Activated CD8-positive, alpha-beta T cell treated with anti-CD3 and anti-CD28 coated beads for 36 hours (primary cell): Measurements from ENCODE around the gene ARHGEF19. TPM values are rescaled to one million over a fixed set of nuclear protein-coding genes. Genes with fewer than 3 reads are reported as not detected.
"Not testable (repeated sequence)": the region's sequence is repeated elsewhere in the genome, so short reads cannot be mapped to it uniquely, and the experiment has no call there.

ENCODE experiments used
- ATAC-seq: fragments of 200-7000 bp; cut with Tn5 transposase; one replicate; pipeline ENCODE4 v1.10.0; 2021; ENCODE audit warnings: mild to moderate bottlenecking, moderate library complexity
- CTCF ChIA-PET: fragments of 350-600 bp; sonication (Branson Sonifier 250); formaldehyde crosslinking; loops from one replicate; lab custom pipeline; 2021; ENCODE audit warnings: antibody characterized with exemption; lab: Charles Lee
- POLR2A ChIA-PET: fragments of 350-600 bp; sonication (Branson Sonifier 250); formaldehyde crosslinking; loops from one replicate; lab custom pipeline; 2021; ENCODE audit warnings: antibody characterized with exemption; lab: Charles Lee
- DNase-seq: peaks from one replicate; pipeline ENCODE4 v3.0.0-alpha.2; 2020
- H3K27ac Mint-ChIP-seq: one replicate; pipeline ENCODE4 v1.8.0; 2021; ENCODE audit warnings: mild to moderate bottlenecking, mixed read lengths
- H3K27me3 Mint-ChIP-seq: one replicate; pipeline ENCODE4 v1.8.0; 2021; ENCODE audit warnings: mixed read lengths
- H3K36me3 Mint-ChIP-seq: one replicate; pipeline ENCODE4 v1.8.0; 2021; ENCODE audit warnings: low read depth, mixed read lengths
- H3K4me1 Mint-ChIP-seq: one replicate; pipeline ENCODE4 v1.8.0; 2021; ENCODE audit warnings: low read depth, mixed read lengths
- H3K4me3 Mint-ChIP-seq: one replicate; pipeline ENCODE4 v1.8.0; 2021; ENCODE audit warnings: mild to moderate bottlenecking, moderate library complexity, mixed read lengths
- H3K9me3 Mint-ChIP-seq: one replicate; pipeline ENCODE4 v1.8.0; 2021; ENCODE audit warnings: mixed read lengths
- intact Hi-C: fragments of 100-400 bp; cut with micrococcal nuclease; formaldehyde crosslinking; loops from one replicate; pipeline ENCODE4 v1.10.0; 2022
- total RNA-seq, 2 experiments: library from RNA; stranded (reverse); gene quantifications; one replicate each; pipeline ENCODE4 v1.2.3, GENCODE V29; 2021
- TF ChIP-seq, protein P1 (sequence below): fragments of 200-600 bp; IDR thresholded peaks from one replicate; pipeline ENCODE4 v1.8.0; 2022; ENCODE audit warnings: antibody characterized with exemption, mild to moderate bottlenecking

ARHGEF19 gene
- total RNA-seq, 2 experiments from 2014 or later: 5.7 to 7.4 TPM

DNA sequence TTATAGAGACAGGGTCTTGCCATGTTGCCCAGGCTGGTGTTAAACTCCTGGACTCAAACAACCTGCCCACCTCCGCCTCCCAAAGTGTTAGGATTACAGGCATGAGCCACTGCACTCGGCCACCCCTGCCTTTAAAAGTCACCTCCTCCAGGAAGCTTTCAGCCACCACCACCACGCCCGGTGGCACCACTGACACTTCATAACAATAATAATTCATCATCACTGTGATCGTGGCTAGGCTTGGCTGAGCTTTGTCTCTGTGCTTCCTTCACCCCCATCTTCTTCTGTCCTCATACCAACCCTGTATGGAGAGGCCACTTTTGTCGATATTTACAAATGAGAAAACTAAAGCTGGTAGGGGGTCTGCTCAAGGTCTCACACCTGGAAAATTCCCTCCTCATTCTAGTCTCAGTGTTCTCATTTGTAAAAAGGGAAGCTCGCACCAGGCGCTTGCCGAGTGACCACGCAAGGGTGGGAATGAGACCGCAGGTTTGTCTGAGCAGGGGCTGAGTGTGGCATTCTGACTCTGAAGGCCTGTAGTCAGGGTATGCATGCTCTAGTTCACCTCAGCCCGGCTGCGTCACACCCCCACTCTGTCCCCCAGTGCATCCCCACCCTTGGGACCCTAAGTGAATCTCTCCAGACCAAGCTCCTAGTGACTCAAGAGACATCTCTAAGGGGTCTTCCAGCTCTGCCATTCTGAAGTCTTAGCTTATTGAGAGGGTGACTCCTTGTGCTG, 43.7 kb downstream of the ARHGEF19 start:
- TF ChIP-seq, protein P1, sequence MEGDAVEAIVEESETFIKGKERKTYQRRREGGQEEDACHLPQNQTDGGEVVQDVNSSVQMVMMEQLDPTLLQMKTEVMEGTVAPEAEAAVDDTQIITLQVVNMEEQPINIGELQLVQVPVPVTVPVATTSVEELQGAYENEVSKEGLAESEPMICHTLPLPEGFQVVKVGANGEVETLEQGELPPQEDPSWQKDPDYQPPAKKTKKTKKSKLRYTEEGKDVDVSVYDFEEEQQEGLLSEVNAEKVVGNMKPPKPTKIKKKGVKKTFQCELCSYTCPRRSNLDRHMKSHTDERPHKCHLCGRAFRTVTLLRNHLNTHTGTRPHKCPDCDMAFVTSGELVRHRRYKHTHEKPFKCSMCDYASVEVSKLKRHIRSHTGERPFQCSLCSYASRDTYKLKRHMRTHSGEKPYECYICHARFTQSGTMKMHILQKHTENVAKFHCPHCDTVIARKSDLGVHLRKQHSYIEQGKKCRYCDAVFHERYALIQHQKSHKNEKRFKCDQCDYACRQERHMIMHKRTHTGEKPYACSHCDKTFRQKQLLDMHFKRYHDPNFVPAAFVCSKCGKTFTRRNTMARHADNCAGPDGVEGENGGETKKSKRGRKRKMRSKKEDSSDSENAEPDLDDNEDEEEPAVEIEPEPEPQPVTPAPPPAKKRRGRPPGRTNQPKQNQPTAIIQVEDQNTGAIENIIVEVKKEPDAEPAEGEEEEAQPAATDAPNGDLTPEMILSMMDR: no peak
- no peaks in the 10 kb centered on the region for H3K9me3 Mint-ChIP-seq
- ATAC-seq (peak; percentile 38), DNase-seq (peak; percentile 69)
- peaks cover 9% of the 10 kb centered on the region for H3K27me3 Mint-ChIP-seq
- ChIA-PET POLR2A (interaction anchor here (1.3 to 1.6 kb wide), 2 partner anchors 10 to 12 kb away, joined by 3 to 5 read pairs; partner anchors contain the start of gene EPHA2), CTCF (interaction anchor here (0.9 to 2.5 kb wide), 5 partner anchors 17 to 95 kb away, joined by 3 to 14 read pairs (median 4); partner anchors contain the start of gene FAM131C)
- H3K36me3 Mint-ChIP-seq: no peaks in the 10 kb centered on the region
- peaks cover 32% of the 10 kb centered on the region for H3K4me1 Mint-ChIP-seq
- intact Hi-C loops: no loop called here
- H3K27ac Mint-ChIP-seq: no peak overlapping the region
- H3K4me3 Mint-ChIP-seq: peak overlapping the region; percentile 60

DNA sequence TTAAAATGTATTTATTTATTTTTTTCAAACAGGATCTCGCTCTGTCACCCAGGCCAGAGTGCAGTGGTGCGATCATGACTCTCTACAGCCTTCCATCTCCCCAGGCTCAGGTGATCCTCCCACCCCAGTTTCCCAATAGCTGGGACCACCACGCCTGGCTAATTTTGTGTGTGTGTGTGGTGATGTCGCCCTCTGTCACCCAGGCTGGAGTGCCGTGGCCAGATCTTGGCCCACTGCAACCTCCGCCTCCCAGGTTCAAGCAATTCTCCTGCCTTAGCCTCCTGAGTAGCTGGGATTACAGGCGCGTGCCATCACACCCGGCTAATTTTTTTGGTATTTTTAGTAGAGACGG, 44.3 kb downstream of the ARHGEF19 start:
- Mint-ChIP-seq H3K4me3 (peak overlapping the region; percentile 60), H3K4me1 (peaks cover 36% of the 10 kb centered on the region)
- ChIA-PET CTCF (interaction anchor here (1.1 to 2.5 kb wide), 4 partner anchors 20 to 95 kb away, joined by 3 to 14 read pairs (median 8); partner anchors contain the start of gene FAM131C), POLR2A (interaction anchor here (1.3 to 1.6 kb wide), 2 partner anchors 10 to 12 kb away, joined by 3 to 5 read pairs; partner anchors contain the start of gene EPHA2)
- intact Hi-C loops, H3K9me3 Mint-ChIP-seq, H3K36me3 Mint-ChIP-seq, DNase-seq, H3K27me3 Mint-ChIP-seq, H3K27ac Mint-ChIP-seq, ATAC-seq: not testable (repeated sequence)

DNA sequence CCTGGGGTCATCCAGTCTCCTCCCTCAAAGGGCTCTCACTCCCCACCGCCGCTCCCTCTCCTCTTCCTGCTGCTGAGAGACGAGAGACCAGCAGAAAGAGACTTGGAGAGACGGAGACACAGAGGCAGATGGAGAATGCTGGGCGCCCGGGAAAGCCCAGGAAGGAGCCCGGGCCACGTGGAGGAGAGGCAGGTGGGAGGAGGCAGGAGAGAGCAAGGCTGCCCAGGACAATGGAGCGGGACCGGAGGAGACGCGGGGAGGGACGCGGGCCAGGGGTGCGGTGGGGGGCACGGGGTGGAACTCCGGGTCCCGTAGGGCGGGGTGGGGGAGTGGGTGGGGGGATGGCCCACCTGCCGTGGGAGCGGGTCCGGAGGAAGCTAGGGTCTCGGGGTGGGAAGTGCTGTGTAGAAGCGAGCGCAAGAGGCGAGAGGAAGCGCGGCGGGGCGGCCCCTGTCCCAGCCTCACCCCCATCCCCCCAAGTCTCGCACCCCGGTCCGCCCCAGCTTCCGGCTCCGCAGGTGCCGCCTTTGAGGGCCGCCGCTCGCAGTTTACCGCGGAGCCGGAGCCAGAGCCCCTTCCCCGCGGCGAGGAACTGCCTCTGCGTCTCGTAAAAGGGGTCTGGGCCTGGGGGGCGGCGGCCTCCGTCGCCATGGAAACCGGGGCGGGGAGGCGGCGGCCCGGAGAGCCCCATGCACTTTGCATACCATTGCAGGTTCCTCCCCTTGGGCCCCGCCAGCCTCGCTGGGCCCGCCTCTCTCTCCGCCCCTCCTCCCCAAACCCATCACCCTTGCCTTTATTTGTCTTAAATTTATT, 44.9 kb downstream of the ARHGEF19 start:
- ATAC-seq: peak; percentile 77

DNA sequence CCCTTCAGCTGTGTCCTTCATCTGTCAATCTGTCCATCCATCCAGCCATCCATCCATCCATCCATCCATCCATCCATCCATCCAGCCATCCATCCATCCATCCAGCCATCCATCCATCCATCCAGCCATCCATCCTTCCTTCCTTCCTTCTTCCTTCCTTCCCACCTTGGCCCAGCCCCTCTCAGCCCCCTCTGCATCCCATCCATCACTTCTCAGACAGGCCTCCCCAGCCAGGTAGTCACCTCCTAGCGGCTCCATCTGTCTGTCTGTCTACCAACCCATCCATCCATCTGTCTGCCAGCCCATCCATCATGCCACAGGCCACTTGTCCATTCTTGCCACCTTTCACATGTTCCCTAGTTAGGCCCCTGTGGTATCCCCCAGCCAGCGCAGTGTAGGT, 46.3 kb downstream of the ARHGEF19 start:
- intact Hi-C loops: no loop called here
- ChIA-PET POLR2A (interaction anchor here (1.2 kb wide), 1 partner anchor 94 kb away, joined by 3 read pairs; no protein-coding TSS in a partner anchor), CTCF (no interaction called here)
- H3K4me1 Mint-ChIP-seq: peaks cover 49% of the 10 kb centered on the region
- no peaks in the 10 kb centered on the region for H3K36me3 Mint-ChIP-seq
- ATAC-seq (no peak), DNase-seq (no peak)
- peaks cover 9% of the 10 kb centered on the region for H3K27me3 Mint-ChIP-seq
- TF ChIP-seq, protein P1: no peak
- no peaks in the 10 kb centered on the region for H3K9me3 Mint-ChIP-seq
- H3K27ac Mint-ChIP-seq: no peak overlapping the region
- H3K4me3 Mint-ChIP-seq: no peak overlapping the region

More for the DNA sequence above, 44.9 kb downstream of the ARHGEF19 start:
- no peak overlapping the region for H3K27ac Mint-ChIP-seq
- peaks cover 42% of the 10 kb centered on the region for H3K4me1 Mint-ChIP-seq
- TF ChIP-seq, protein P1: no peak
- H3K36me3 Mint-ChIP-seq: no peaks in the 10 kb centered on the region
- no peaks in the 10 kb centered on the region for H3K9me3 Mint-ChIP-seq
- intact Hi-C loops: no loop called here
- peaks cover 9% of the 10 kb centered on the region for H3K27me3 Mint-ChIP-seq
- ChIA-PET CTCF (interaction anchor here (1.1 to 2.5 kb wide), 2 partner anchors 86 to 94 kb away, joined by 3 to 14 read pairs; partner anchors contain the start of gene FAM131C), POLR2A (interaction anchor here (1.3 kb wide), 1 partner anchor 9 kb away, joined by 3 read pairs; no protein-coding TSS in a partner anchor)
- H3K4me3 Mint-ChIP-seq: peak overlapping the region; percentile 60
- peak; percentile 75 for DNase-seq

DNA sequence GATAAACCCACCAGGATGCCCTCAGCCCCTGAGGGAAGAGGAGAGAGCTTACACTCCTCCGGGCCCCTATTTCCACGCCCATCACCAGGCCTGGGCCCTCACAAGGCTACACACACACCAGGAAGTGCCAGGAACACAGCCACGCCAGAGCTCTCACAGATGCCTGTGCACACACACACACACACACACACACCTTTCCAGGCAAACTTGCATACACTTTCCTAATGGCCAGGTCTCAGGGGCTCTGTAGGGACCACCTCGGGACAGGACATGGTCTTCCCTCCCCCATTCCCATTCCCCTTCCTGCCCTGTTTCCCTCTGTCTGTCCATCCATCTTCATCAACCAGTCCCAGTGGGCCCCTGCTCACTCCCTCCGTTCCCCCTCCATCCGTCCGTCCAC, 46.9 kb downstream of the ARHGEF19 start:
- H3K9me3 Mint-ChIP-seq: no peaks in the 10 kb centered on the region
- peaks cover 9% of the 10 kb centered on the region for H3K27me3 Mint-ChIP-seq
- ATAC-seq (no peak), DNase-seq (no peak)
- CTCF ChIA-PET: interaction anchor here (4.2 kb wide), 1 partner anchor 87 kb away, joined by 19 read pairs; no protein-coding TSS in a partner anchor
- no peaks in the 10 kb centered on the region for H3K36me3 Mint-ChIP-seq
- intact Hi-C loops: no loop called here
- no peak overlapping the region for H3K27ac Mint-ChIP-seq
- POLR2A ChIA-PET: interaction anchor here (0.6 to 1.2 kb wide), 2 partner anchors 52 to 94 kb away, joined by 3 read pairs; no protein-coding TSS in a partner anchor
- peaks cover 49% of the 10 kb centered on the region for H3K4me1 Mint-ChIP-seq
- TF ChIP-seq, protein P1: no peak
- no peak overlapping the region for H3K4me3 Mint-ChIP-seq
